Epithelial cell of proximal tubule (primary cell): Measurements from ENCODE around the gene CPXM1. TPM values are rescaled to one million over a fixed set of nuclear protein-coding genes. Genes with fewer than 3 reads are reported as not detected.
"Not testable (repeated sequence)": the region's sequence is repeated elsewhere in the genome, so short reads cannot be mapped to it uniquely, and the experiment has no call there.

Experiments used
- DNase-seq: peaks from one replicate; pipeline ENCODE4 v3.0.0-alpha.2; 2011; ENCODE audit warnings: low read depth
- H3K4me3 ChIP-seq: 2 replicates; pipeline ENCODE4 v1.5.1; 2011; ENCODE audit warnings: low read depth, mild to moderate bottlenecking, low read length
- total RNA-seq: library from RNA; depleted of rRNA; stranded (reverse); fragments of >200 nt; gene quantifications from 2 replicates; pipeline ENCODE4 v1.2.3, GENCODE V29; 2015
- TF ChIP-seq, protein P1 (sequence below): conservative IDR thresholded peaks from 2 replicates; pipeline ENCODE4 v1.5.1; 2012; ENCODE audit warnings: low read depth, mild to moderate bottlenecking, low read length

Gene CPXM1
- total RNA-seq, 1 donor from 2014 or later: 38.1 TPM

DNA sequence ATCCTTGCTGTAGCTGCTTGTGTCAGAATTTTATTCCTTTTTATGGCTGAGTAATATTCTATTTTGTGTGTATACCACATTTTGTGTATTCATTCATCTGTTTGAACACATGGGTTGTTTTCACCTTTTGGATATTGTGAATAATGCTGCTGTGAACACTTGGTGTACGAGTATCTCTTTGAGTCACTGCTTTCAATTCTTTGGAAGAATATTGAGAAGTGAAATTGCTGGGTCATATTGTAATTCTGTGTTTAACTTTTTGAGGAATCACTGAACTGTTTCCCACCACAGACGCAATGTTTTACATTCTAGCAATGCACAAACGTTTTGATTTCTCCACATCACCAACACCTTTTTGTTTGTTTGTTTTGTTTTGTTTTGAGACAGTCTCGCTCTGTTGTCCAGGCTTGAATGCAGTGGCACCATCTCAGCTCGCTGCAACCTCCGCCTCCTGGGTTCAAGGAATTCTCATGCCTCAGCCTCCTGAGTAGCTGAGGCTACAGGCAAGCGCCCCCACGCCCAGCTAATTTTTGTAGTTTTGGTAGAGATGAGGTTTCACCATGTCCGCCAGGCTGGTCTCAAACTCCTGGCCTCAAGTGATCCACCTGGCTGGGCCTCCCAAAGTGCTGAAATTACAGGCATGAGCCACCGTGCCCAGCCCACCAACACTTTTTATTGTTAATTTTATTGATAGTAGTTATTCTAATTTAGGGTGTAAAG, 21.7 kb downstream of the CPXM1 start:
- no peak for DNase-seq
- TF ChIP-seq, protein P1, sequence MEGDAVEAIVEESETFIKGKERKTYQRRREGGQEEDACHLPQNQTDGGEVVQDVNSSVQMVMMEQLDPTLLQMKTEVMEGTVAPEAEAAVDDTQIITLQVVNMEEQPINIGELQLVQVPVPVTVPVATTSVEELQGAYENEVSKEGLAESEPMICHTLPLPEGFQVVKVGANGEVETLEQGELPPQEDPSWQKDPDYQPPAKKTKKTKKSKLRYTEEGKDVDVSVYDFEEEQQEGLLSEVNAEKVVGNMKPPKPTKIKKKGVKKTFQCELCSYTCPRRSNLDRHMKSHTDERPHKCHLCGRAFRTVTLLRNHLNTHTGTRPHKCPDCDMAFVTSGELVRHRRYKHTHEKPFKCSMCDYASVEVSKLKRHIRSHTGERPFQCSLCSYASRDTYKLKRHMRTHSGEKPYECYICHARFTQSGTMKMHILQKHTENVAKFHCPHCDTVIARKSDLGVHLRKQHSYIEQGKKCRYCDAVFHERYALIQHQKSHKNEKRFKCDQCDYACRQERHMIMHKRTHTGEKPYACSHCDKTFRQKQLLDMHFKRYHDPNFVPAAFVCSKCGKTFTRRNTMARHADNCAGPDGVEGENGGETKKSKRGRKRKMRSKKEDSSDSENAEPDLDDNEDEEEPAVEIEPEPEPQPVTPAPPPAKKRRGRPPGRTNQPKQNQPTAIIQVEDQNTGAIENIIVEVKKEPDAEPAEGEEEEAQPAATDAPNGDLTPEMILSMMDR: no peak
- no peak overlapping the region for H3K4me3 ChIP-seq

DNA sequence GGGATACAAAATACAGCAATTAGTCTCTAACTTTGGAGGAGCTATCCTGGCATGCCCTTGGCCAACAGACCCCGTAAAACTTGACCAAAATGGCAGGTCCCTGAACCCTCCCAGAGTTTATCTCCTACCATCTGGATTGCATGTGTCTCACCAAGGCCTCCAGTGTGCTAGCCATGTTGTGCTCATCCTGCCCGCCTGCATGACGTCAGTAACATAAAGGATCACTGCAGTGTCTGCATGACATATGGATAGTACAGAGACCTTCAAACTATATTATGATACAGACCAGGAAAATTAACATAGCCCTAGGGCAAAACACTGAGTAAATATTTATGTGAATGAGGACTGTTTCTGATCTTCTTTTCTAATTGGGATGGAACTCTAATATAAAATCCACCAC, 25.3 kb downstream of the CPXM1 start:
- TF ChIP-seq, protein P1: no peak
- no peak for DNase-seq
- H3K4me3 ChIP-seq: no peak overlapping the region

DNA sequence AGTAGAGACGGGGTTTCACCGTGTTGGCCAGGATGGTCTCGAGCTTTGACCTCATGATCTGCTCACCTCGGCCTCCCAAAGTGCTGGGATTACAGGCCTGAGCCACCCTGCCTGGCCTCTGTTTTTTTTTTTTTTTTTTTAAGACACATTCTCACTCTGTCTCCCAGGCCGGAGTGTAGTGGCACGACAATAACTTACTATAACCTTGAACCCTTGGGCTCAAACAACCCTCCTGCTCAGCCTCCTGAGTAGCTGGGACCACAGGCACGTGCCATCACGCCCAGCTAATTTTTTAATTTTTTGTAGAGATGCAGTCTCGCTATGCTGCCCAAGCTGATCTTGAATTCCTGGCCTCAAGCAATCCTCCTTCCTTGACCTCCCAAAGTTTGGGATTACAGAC, 26.6 kb downstream of the CPXM1 start:
- no peak overlapping the region for H3K4me3 ChIP-seq
- TF ChIP-seq, protein P1: no peak
- no peak for DNase-seq

DNA sequence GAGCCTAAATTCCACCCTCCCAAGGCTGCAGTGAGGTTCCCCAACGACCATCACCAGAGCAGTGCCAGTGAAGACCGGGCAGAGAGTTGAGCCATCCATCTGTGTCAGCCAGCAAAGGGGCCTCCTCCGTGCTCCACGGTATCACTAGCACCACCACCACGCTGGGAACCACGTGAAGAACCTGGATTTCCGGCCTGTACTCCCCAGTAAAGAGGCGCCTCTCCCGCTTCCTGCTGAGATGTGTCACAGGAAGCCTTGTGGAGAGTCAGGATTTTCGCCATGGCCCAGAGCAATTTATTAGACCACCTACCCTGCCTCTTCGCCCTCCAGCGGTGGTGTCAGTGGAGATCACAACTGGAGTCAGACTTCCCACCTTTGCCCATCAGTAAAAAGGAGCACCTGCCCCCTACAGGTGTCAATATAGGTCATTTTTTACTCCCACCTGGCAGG, 28.8 kb downstream of the CPXM1 start:
- TF ChIP-seq, protein P1: no peak
- no peak for DNase-seq
- H3K4me3 ChIP-seq: no peak overlapping the region

DNA sequence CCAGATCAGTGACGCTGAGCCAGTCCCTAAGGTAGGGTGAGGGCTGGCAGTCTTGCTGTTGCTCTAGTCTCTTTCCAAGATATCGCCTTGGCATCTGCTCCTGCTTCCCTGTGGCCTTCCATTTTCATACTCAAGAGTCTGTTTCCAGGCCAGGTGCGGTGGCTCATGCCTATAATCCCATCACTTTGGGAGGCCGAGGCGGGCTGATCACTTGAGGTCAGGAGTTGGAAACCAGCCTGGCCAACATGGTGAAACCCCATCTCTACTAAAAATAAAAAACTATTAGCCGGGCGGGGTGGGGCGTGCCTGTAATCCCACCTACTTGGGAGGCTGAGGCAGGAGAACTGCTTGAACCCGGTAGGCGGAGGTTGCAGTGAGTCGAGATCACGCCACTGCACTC, 30.3 kb downstream of the CPXM1 start:
- not testable (repeated sequence) for H3K4me3 ChIP-seq, DNase-seq

DNA sequence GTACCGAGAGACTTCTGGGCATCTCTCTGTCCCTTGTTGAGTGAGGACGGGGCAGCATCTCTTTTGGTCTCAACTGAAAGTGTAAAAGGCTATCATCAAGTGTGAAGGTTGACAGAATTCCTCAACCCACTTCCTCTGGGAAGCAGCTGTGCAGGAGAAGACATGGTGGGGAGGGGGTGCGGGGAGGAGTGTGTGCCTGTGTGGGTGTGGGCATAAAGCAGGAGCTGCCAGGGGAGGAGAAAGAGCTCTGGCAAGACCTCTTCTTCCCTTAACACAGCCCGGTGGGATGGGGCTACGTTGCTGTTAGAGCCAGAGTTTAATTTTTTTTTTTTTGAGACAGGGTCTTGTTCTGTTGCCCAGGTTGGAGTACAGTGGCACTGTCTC, 31.8 kb downstream of the CPXM1 start:
- H3K4me3 ChIP-seq: no peak overlapping the region
- DNase-seq: no peak
- TF ChIP-seq, protein P1: no peak

DNA sequence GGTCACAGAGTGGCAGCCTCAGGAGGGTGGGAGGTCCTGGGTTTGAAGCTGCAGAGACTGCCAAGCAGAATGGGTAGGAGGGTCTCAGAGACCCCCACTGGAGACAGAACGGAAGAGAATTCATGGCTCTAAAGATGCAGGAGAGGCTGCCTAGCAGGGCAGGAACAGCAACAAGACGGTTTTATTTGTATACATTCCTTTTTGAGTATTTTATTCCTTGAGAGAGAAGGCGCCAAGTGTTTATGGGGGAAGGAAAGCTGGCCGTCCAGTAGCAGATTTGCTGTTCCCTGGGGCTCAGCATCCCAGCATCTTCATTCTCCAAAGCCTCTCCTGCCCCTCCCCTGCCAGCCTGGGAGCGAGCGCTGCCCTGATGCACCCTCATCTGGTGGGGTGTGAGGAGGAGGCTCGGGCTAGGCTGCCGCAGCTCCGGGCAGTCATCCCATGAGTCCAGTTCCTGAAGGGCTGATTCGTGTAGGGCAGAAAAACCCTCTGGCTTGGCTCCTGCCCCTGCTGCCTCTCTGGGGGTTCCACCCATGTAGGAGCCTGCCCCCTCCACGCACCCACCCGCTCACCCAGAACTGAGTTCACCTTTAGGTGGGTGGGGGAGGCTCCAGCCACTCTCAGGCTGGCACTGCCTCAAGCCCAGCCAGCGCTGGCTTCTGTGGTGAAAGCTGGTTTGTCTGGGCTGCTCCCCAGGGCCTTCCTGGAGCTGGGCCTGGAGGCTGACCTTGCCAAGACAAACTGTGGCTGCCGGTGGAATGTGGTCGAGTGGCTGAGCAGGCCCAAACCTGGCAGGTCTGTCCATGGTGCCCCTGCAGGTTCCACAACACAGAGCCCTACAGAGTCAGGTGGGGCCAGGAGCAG, 32.4 kb downstream of the CPXM1 start:
- DNase-seq: no peak
- TF ChIP-seq, protein P1: no peak
- H3K4me3 ChIP-seq: no peak overlapping the region
